ENCODE results near the gene MEGF11.

GRCh38 chr15:66025015-66025452 lies 228.5 kb downstream of the MEGF11 start:
- TF ChIP-seq, protein P1, sequence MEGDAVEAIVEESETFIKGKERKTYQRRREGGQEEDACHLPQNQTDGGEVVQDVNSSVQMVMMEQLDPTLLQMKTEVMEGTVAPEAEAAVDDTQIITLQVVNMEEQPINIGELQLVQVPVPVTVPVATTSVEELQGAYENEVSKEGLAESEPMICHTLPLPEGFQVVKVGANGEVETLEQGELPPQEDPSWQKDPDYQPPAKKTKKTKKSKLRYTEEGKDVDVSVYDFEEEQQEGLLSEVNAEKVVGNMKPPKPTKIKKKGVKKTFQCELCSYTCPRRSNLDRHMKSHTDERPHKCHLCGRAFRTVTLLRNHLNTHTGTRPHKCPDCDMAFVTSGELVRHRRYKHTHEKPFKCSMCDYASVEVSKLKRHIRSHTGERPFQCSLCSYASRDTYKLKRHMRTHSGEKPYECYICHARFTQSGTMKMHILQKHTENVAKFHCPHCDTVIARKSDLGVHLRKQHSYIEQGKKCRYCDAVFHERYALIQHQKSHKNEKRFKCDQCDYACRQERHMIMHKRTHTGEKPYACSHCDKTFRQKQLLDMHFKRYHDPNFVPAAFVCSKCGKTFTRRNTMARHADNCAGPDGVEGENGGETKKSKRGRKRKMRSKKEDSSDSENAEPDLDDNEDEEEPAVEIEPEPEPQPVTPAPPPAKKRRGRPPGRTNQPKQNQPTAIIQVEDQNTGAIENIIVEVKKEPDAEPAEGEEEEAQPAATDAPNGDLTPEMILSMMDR (IDR thresholded peaks at IDR 0.05), result no peak
- no peak for TF ChIP-seq EP300 (IDR thresholded peaks at IDR 0.05)
